GM06990 (cell line): Measurements from ENCODE around the gene CPB2.

Experiments
- DNase-seq: peaks from one replicate; pipeline ENCODE4 v3.0.0-alpha.2; 2011; ENCODE audit not compliant: insufficient read length; ENCODE audit errors: extremely low read depth
- H3K27me3 ChIP-seq: replicated peaks from 2 replicates; pipeline ENCODE4 v1.6.0; 2011; ENCODE audit warnings: low read length; ENCODE audit not compliant: control insufficient read depth, insufficient read depth
- H3K36me3 ChIP-seq: 2 replicates; pipeline ENCODE4 v1.5.1; 2011; ENCODE audit warnings: low read length; ENCODE audit not compliant: control insufficient read depth, insufficient read depth
- H3K4me3 ChIP-seq: replicated peaks from 2 replicates; pipeline ENCODE4 v1.5.1; 2011; ENCODE audit warnings: low read depth, mild to moderate bottlenecking, control low read depth, low read length
- CTCF ChIP-seq: IDR thresholded peaks from 2 replicates; pipeline ENCODE4 v1.5.1; 2011; ENCODE audit warnings: low read length, control low read depth, mild to moderate bottlenecking, inconsistent platforms; ENCODE audit not compliant: insufficient read depth, poor library complexity, severe bottlenecking

CPB2 gene

GRCh38 chr13:46129955-46130618 lies 25.3 kb upstream of the CPB2 start:
- TF ChIP-seq CTCF = no peak
- no peak for DNase-seq
- no peaks in the 10 kb centered on the region for H3K27me3 ChIP-seq
- no peak overlapping the region for H3K4me3 ChIP-seq
- peaks cover 40% of the 10 kb centered on the region for H3K36me3 ChIP-seq

GRCh38 chr13:46129124-46129523 lies 24.3 kb upstream of the CPB2 start:
- DNase-seq = no peak
- peaks cover 38% of the 10 kb centered on the region for H3K36me3 ChIP-seq
- no peak for TF ChIP-seq CTCF
- H3K4me3 ChIP-seq = no peak overlapping the region
- no peaks in the 10 kb centered on the region for H3K27me3 ChIP-seq

DNA sequence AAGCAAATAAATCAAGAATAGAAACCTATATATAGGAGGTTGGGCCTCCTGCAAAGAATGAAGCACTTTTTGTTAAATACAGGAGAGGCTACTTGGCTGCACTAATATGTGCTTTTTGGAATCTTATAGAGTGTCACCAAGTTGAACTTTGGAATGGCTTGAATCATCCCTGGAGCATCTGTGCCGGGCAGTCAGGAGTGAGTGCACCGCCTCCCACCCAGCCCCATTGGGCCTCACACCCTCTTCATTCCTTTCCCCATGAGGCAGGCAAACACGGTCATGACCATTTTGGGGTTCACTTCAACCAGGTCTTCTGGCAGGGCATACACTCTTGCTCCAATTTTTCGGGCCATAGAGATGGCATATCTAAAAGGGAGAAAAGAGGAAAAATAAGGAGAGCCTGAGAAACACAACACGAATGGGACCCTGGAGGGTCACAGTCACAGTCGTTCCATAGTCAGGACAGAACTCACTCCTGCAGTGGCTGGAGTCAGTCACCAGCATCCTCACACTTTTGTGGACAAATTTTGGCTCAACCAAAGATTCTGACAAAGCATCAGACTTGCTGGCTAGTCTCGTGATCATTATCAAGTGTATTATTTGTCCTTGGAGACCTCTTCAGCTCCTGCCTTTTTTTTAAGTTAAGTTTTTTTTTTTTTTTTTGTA lies 22.7 kb upstream of the CPB2 start:
- TF ChIP-seq CTCF = no peak
- no peak for DNase-seq
- Histone ChIP-seq H3K36me3 (peaks cover 33% of the 10 kb centered on the region), H3K4me3 (no peak overlapping the region), H3K27me3 (no peaks in the 10 kb centered on the region)

DNA sequence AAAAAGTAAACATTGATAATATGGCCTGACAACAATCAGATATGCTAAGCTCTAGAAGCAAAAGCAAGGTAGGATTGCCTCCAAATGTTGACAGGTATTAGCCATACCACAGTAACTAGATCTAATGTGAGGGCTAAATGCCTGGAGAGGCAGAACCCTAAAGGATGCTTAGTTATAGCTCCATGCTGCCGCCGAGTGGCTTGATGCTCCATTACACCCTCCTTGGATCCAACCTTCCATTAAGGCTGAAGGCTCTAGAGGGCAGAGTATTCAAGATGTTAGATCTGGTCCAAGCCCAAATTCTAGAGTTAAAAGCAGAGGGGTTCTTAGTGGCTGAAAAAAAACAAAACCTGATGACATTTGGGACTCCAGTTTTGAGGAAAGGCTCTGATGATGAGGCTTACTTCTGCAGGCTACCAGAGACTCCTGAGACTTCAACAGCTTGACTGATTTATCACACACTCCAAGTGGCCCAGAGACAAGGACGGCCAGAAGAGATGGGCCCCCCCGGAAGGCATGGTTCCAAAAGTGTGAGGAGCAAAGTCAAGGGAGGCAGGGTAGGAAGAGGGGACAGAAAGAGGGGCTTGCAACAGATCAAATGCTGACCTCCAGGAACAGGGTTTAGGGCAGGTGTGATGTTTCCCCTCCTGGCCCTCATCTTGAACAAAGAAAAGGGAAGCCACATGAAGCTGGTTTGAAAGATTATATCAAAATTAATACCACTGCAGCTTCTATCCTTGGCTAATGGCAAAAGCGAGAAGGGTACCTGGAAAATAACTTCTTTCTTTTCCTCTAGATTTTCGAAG lies 21.9 kb upstream of the CPB2 start:
- no peaks in the 10 kb centered on the region for H3K27me3 ChIP-seq
- H3K4me3 ChIP-seq = no peak overlapping the region
- peak; percentile 30 for DNase-seq
- H3K36me3 ChIP-seq = peaks cover 28% of the 10 kb centered on the region
- peak; percentile 83 for TF ChIP-seq CTCF

DNA sequence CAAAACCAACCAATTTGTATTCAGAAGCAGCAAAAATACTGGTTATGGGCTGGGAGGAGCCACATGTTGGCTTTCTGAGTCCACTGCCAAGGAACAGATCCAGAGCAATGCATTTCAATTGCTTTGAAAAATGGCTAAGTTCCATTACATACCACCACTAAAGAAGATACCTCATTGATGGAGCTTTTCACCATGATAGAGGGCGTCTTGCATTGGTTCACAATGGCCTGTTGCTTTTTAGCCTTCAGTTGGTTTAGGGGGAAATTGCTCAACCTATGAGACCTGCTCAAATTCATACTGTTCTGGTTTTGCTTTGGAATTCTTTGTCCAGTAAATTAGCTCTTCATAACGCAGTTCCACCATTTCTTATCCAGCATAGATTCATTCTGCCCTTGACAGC lies 21.2 kb upstream of the CPB2 start:
- Histone ChIP-seq H3K27me3 (no peaks in the 10 kb centered on the region), H3K36me3 (peaks cover 26% of the 10 kb centered on the region), H3K4me3 (no peak overlapping the region)
- no peak for TF ChIP-seq CTCF
- DNase-seq = no peak
